HL-60/S4 treated with retinoic acid at 250 ng/mL for 4 days and 3 days (cell line): ENCODE measurements around the gene DCST2.

Source experiments
- in situ Hi-C: fragments of 300-500 bp; cut with MboI; formaldehyde crosslinking; loops from 2 replicates; pipeline ENCODE4 v1.7.0; 2022; ENCODE audit warnings: low sequenced_read_pairs

Gene DCST2

GRCh38 chr1:155030899-155031298, 2.7 kb downstream of the DCST2 start:
- in situ Hi-C loops, result no loop called here

- in situ Hi-C loops, result no loop called here
These were observed 3.3 kb downstream of the DCST2 start for GRCh38 chr1:155030243-155030795.

- in situ Hi-C loops, result no loop called here
These were observed 3.9 kb downstream of the DCST2 start for GRCh38 chr1:155029513-155030242.

GRCh38 chr1:155026588-155026987, 7.0 kb downstream of the DCST2 start:
- in situ Hi-C loops, result no loop called here

- in situ Hi-C loops, result no loop called here
These were observed 7.4 kb downstream of the DCST2 start for GRCh38 chr1:155026154-155026553.

- in situ Hi-C loops, result no loop called here
These were observed 9.3 kb downstream of the DCST2 start for GRCh38 chr1:155024315-155024714.

GRCh38 chr1:155023627-155024026, 10.0 kb downstream of the DCST2 start:
- in situ Hi-C loops, result no loop called here

- in situ Hi-C loops, result no loop called here
These were observed 10.7 kb downstream of the DCST2 start for GRCh38 chr1:155022927-155023236.

- in situ Hi-C loops, result no loop called here
These were observed 11.2 kb downstream of the DCST2 start for GRCh38 chr1:155022136-155022926.

- in situ Hi-C loops, result no loop called here
These were observed 14.0 kb downstream of the DCST2 start for GRCh38 chr1:155019377-155020245.

- in situ Hi-C loops, result no loop called here
These were observed 14.8 kb downstream of the DCST2 start for GRCh38 chr1:155018617-155019348.

GRCh38 chr1:155017946-155018316, 15.7 kb downstream of the DCST2 start:
- in situ Hi-C loops, result no loop called here

GRCh38 chr1:155017041-155017945, 16.3 kb downstream of the DCST2 start:
- in situ Hi-C loops, result no loop called here

GRCh38 chr1:155016231-155016831, 17.2 kb downstream of the DCST2 start:
- in situ Hi-C loops, result no loop called here

- in situ Hi-C loops, result no loop called here
These were observed 17.9 kb downstream of the DCST2 start for GRCh38 chr1:155015527-155016230.

GRCh38 chr1:155014709-155015508, 18.7 kb downstream of the DCST2 start:
- in situ Hi-C loops, result no loop called here

GRCh38 chr1:155013632-155014031, 19.9 kb downstream of the DCST2 start:
- in situ Hi-C loops, result no loop called here
